H1 (cell line): ENCODE measurements around the gene PTPN22. TPM values are rescaled to one million over a fixed set of nuclear protein-coding genes. Genes with fewer than 3 reads are reported as not detected.

ENCODE experiments used
- CTCF ChIA-PET: fragments of 300-600 bp; sonication (Branson Sonifier 250); formaldehyde crosslinking; loops from one replicate; lab custom pipeline; 2021; ENCODE audit not compliant: partially characterized antibody; lab: Charles Lee
- POLR2A ChIA-PET: fragments of 300-600 bp; sonication (Branson Sonifier 250); formaldehyde crosslinking; loops from one replicate; lab custom pipeline; 2021; ENCODE audit warnings: inconsistent platforms; ENCODE audit not compliant: partially characterized antibody; lab: Charles Lee
- DNase-seq, 2 experiments: peaks; one replicate each; pipeline versions ENCODE4 v3.0.0 to v3.0.0-alpha.2; 2010 to 2022; ENCODE audit warnings: low spot score in 2 of 2, low read depth in 1 of 2, mixed read lengths in 1 of 2
- FAIRE-seq: peaks from 2 replicates; lab custom pipeline; 2011; peaks lifted over from hg19 to GRCh38; lab: Jason Lieb, UNC
- H2AFZ ChIP-seq: 2 replicates; pipeline ENCODE4 v1.8.1; 2012; ENCODE audit warnings: low read length, inconsistent platforms
- H2AK5ac ChIP-seq: 2 replicates; pipeline ENCODE4 v1.6.1; 2013; ENCODE audit warnings: low read depth, low read length
- H2BK120ac ChIP-seq: replicated peaks from 2 replicates; pipeline ENCODE3; 2013; ENCODE audit warnings: low read depth, low read length, inconsistent platforms
- H2BK12ac ChIP-seq: 2 replicates; pipeline ENCODE4 v1.6.1; 2013; ENCODE audit warnings: low read depth, low read length
- H2BK15ac ChIP-seq: 2 replicates; pipeline ENCODE4 v1.6.1; 2013; ENCODE audit warnings: low read length
- H2BK20ac ChIP-seq: 2 replicates; pipeline ENCODE4 v1.6.1; 2013; ENCODE audit warnings: low read length
- H2BK5ac ChIP-seq: 2 replicates; pipeline ENCODE4 v1.6.1; 2013; ENCODE audit warnings: low read depth, low read length
- H3K14ac ChIP-seq: 2 replicates; pipeline ENCODE4 v1.6.1; 2013; ENCODE audit warnings: inconsistent platforms; ENCODE audit not compliant: insufficient read length
- H3K18ac ChIP-seq: 2 replicates; pipeline ENCODE4 v1.6.1; 2013; ENCODE audit warnings: low read length; ENCODE audit errors: extremely low read depth
- H3K23ac ChIP-seq: 2 replicates; pipeline ENCODE4 v1.6.1; 2013; ENCODE audit warnings: inconsistent platforms; ENCODE audit not compliant: insufficient read length
- H3K23me2 ChIP-seq: 2 replicates; pipeline ENCODE4 v1.6.1; 2013; ENCODE audit warnings: low read depth, low read length
- H3K27ac ChIP-seq: 2 replicates; pipeline ENCODE4 v1.6.1; 2011; ENCODE audit warnings: low read depth, low read length, inconsistent platforms
- H3K27me3 ChIP-seq, 4 experiments: replicated peaks in 1 of 4; 1 replicate in 1 of 4; 2 replicates in 3 of 4; pipeline versions ENCODE4 v1.6.1 to v1.8.1; 2011 to 2013; ENCODE audit warnings: low read length in 3 of 4, mild to moderate bottlenecking in 3 of 4, inconsistent platforms in 2 of 4, mixed read lengths in 2 of 4, moderate library complexity in 1 of 4; ENCODE audit not compliant: control insufficient read depth in 3 of 4, insufficient read depth in 3 of 4; ENCODE audit errors: extremely low read depth in 1 of 4
- H3K36me3 ChIP-seq, 4 experiments: 2 replicates each; pipeline versions ENCODE4 v1.6.1 to v1.8.1; 2011 to 2013; ENCODE audit warnings: mild to moderate bottlenecking in 4 of 4, low read length in 3 of 4, moderate library complexity in 2 of 4, control low read depth in 1 of 4, inconsistent platforms in 1 of 4; ENCODE audit not compliant: insufficient read depth in 4 of 4, control insufficient read depth in 2 of 4
- H3K4ac ChIP-seq: replicated peaks from 2 replicates; pipeline ENCODE3; 2013; ENCODE audit warnings: low read length, low read depth, mixed read lengths, inconsistent platforms; ENCODE audit not compliant: insufficient read length
- H3K4me1 ChIP-seq, 4 experiments: replicated peaks in 1 of 4; 1 replicate in 1 of 4; 2 replicates in 3 of 4; pipeline versions ENCODE4 v1.6.1 to v1.8.1; 2011 to 2013; ENCODE audit warnings: low read length in 3 of 4, inconsistent platforms in 2 of 4, mixed read lengths in 1 of 4; ENCODE audit not compliant: insufficient read depth in 4 of 4, control insufficient read depth in 3 of 4
- H3K4me2 ChIP-seq, 2 experiments: 2 replicates each; pipeline versions ENCODE4 v1.6.1 to v1.8.1; 2011 to 2013; ENCODE audit warnings: low read depth in 2 of 2, low read length in 2 of 2, control low read depth in 1 of 2, inconsistent platforms in 1 of 2, mild to moderate bottlenecking in 1 of 2; ENCODE audit not compliant: insufficient read depth in 1 of 2
- H3K4me3 ChIP-seq, 4 experiments: fragments of 200-600, 300-600 bp in 1 of 4; sonication (generic), shearing (Covaris generic), sonication (Bioruptor Twin) in 1 of 4; 2 replicates each; pipeline versions ENCODE4 v1.5.1 to v1.8.1; 2011 to 2016; ENCODE audit warnings: low read length in 4 of 4, low read depth in 3 of 4, control low read depth in 2 of 4, inconsistent platforms in 2 of 4, mild to moderate bottlenecking in 2 of 4, mixed read lengths in 1 of 4, moderate library complexity in 1 of 4; ENCODE audit not compliant: insufficient read depth in 2 of 4; ENCODE audit errors: extremely low read depth in 1 of 4
- H3K56ac ChIP-seq: replicated peaks from 2 replicates; pipeline ENCODE3; 2013; ENCODE audit warnings: low read depth, mild to moderate bottlenecking, mixed read lengths, low read length, inconsistent platforms; ENCODE audit not compliant: insufficient read length
- H3K79me1 ChIP-seq: 2 replicates; pipeline ENCODE4 v1.6.1; 2013; ENCODE audit warnings: low read depth, low read length, control low read depth
- H3K79me2 ChIP-seq, 2 experiments: 2 replicates each; pipeline versions ENCODE4 v1.6.1 to v1.8.1; 2012 to 2013; ENCODE audit warnings: low read length in 2 of 2, mild to moderate bottlenecking in 2 of 2, inconsistent platforms in 1 of 2; ENCODE audit not compliant: insufficient read depth in 2 of 2, control insufficient read depth in 1 of 2
- H3K9ac ChIP-seq, 4 experiments: replicated peaks in 1 of 4; 1 replicate in 1 of 4; 2 replicates in 3 of 4; pipeline versions ENCODE4 v1.6.1 to v1.8.1; 2011 to 2013; ENCODE audit warnings: low read depth in 3 of 4, low read length in 3 of 4, control low read depth in 2 of 4, mild to moderate bottlenecking in 2 of 4, moderate library complexity in 2 of 4, inconsistent platforms in 1 of 4; ENCODE audit errors: extremely low read depth in 1 of 4
- H3K9me3 ChIP-seq, 2 experiments: 2 replicates each; pipeline versions ENCODE4 v1.6.1 to v1.8.1; 2012 to 2013; ENCODE audit warnings: mild to moderate bottlenecking in 2 of 2, moderate library complexity in 2 of 2, control low read depth in 1 of 2, inconsistent platforms in 1 of 2, low read depth in 1 of 2, low read length in 1 of 2, mixed read lengths in 1 of 2; ENCODE audit not compliant: insufficient read depth in 2 of 2
- H4K20me1 ChIP-seq, 2 experiments: replicated peaks in 1 of 2; 2 replicates each; pipeline versions ENCODE3 to v1.8.1; 2011 to 2013; ENCODE audit warnings: inconsistent platforms in 2 of 2, low read length in 2 of 2, mild to moderate bottlenecking in 1 of 2; ENCODE audit not compliant: insufficient read depth in 2 of 2, control insufficient read depth in 1 of 2
- H4K5ac ChIP-seq: 2 replicates; pipeline ENCODE4 v1.6.1; 2013; ENCODE audit warnings: low read length, low read depth, mixed read lengths, inconsistent platforms; ENCODE audit not compliant: insufficient read length
- H4K8ac ChIP-seq: 2 replicates; pipeline ENCODE4 v1.8.0; 2013; ENCODE audit warnings: mild to moderate bottlenecking, moderate library complexity, low read length, inconsistent platforms; ENCODE audit not compliant: insufficient read depth; ENCODE audit errors: extremely low read depth
- H4K91ac ChIP-seq: replicated peaks from 2 replicates; pipeline ENCODE3; 2013; ENCODE audit warnings: low read length, mixed read lengths, inconsistent platforms; ENCODE audit not compliant: insufficient read length
- CHD2 ChIP-seq: IDR thresholded peaks from 2 replicates; pipeline ENCODE4 v1.6.1; 2012; ENCODE audit warnings: low read length, improper control_type of control experiment
- CREB1 ChIP-seq: IDR thresholded peaks from 2 replicates; pipeline ENCODE4 v1.6.1; 2012; ENCODE audit warnings: inconsistent platforms
- EGR1 ChIP-seq: IDR thresholded peaks from 2 replicates; pipeline ENCODE4 v1.6.1; 2011; ENCODE audit warnings: low read depth, low read length, borderline replicate concordance
- GTF2F1 ChIP-seq: IDR thresholded peaks from 2 replicates; pipeline ENCODE4 v1.6.1; 2012; ENCODE audit warnings: low read depth, low read length, improper control_type of control experiment, borderline replicate concordance
- HDAC2 ChIP-seq, 2 experiments: fragments of 300-600 bp in 1 of 2; sonication (generic) in 1 of 2; IDR thresholded peaks; 2 replicates each; pipeline ENCODE4 v1.6.1; 2011 to 2012; ENCODE audit warnings: low read depth in 2 of 2, low read length in 2 of 2, mild to moderate bottlenecking in 2 of 2, moderate library complexity in 2 of 2, borderline replicate concordance in 1 of 2, inconsistent platforms in 1 of 2
- JUN ChIP-seq: IDR thresholded peaks from 2 replicates; pipeline ENCODE4 v1.6.1; 2011; ENCODE audit warnings: low read depth, mild to moderate bottlenecking, improper control_type of control experiment, low read length
- POLR2AphosphoS5 ChIP-seq: IDR thresholded peaks from 2 replicates; pipeline ENCODE4 v1.6.1; 2011; ENCODE audit warnings: low read depth, low read length
- RXRA ChIP-seq: IDR thresholded peaks from 2 replicates; pipeline ENCODE4 v1.6.1; 2011; ENCODE audit warnings: low read depth, mild to moderate bottlenecking, low read length, moderate library complexity; ENCODE audit not compliant: insufficient read depth
- SUZ12 ChIP-seq: fragments of 200-600 bp; sonication (generic); IDR thresholded peaks from 2 replicates; pipeline ENCODE4 v1.6.1; 2012; ENCODE audit warnings: mild to moderate bottlenecking, inconsistent platforms, low read length, moderate library complexity, mixed read lengths
- TAF7 ChIP-seq: optimal IDR thresholded peaks from 2 replicates; pipeline ENCODE3; 2011; ENCODE audit warnings: low read depth, mild to moderate bottlenecking, inconsistent platforms, low read length, moderate library complexity, borderline replicate concordance
- USF2 ChIP-seq: IDR thresholded peaks from 2 replicates; pipeline ENCODE4 v1.6.1; 2011; ENCODE audit warnings: low read length, improper control_type of control experiment
- WGBS, 2 experiments: shearing (Covaris generic) in 1 of 2; methylation state at CpG; one replicate each; pipeline versions ENCODE4 v1.1.6 to v1.1.7; 2013 to 2015; ENCODE audit warnings: low lambda C conversion rate in 2 of 2, mixed read lengths in 2 of 2, inconsistent platforms in 1 of 2, low coverage in 1 of 2, missing lambda C conversion rate in 1 of 2; ENCODE audit not compliant: insufficient replicate concordance in 2 of 2, insufficient coverage in 1 of 2, insufficient read length in 1 of 2; ENCODE audit errors: extremely low coverage in 1 of 2, missing lambda C conversion rate in 1 of 2; 5-methylcytosine and 5-hydroxymethylcytosine counted together
- polyA plus RNA-seq, 7 experiments: library from polyadenylated mRNA; depleted of rRNA in 3 of 7; stranded (reverse) in 5 of 7; unstranded in 2 of 7; fragments of >200 nt in 5 of 7; fragments of 200-250 nt in 2 of 7; gene quantifications; 1 replicate in 5 of 7; 2 replicates in 1 of 7; 4 replicates in 1 of 7; pipeline versions ENCODE4 v1.2.1 to v1.2.3, GENCODE V29; 2011 to 2013; ENCODE audit warnings: missing spikeins in 2 of 7, mixed read lengths in 2 of 7
- total RNA-seq: library from RNA; stranded (reverse); fragmentation: NEBNext Ultra II Directional; extraction: Animal tissue kit (Norgen Biotek cat#: 25700); gene quantifications from 2 replicates; pipeline ENCODE4 v1.2.1, GENCODE V29; 2021
- TF ChIP-seq, protein P1 (sequence below): IDR thresholded peaks from 2 replicates; pipeline ENCODE4 v1.6.1; 2012; ENCODE audit warnings: inconsistent platforms

The PTPN22 gene
- total and polyA plus RNA-seq, 2 of the 8 experiments (the other 6 are each of a cell fraction or from before 2014, with no cell fraction given): not detected

DNA sequence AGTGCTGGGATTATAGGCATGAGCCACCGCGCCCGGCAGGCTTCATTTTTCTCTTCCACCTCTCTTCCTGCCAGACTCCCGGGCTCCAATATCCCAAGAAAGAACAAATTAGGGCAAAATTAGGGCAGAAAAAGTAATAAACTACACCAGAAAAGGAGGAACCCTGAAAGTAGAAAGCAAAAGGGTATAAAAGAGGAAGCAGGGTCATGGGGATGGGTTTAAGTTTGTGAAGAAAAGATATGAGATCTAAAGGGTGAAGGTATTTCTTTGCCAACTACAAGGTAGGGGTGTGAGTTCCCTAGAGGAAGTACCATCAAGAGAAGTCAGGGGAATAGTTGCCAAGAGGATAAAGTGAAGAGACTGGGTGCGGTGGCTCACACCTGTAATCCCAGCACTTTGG lies 9.9 kb downstream of the PTPN22 start:
- Histone ChIP-seq H3K14ac (no peak overlapping the region), H4K5ac (no peak overlapping the region), H3K23me2 (no peaks in the 10 kb centered on the region), H2BK120ac (no peak overlapping the region), H3K79me1 (no peaks in the 10 kb centered on the region), H3K27me3 (no peaks in the 10 kb centered on the region), H3K4ac (no peak overlapping the region), H3K36me3 (no peaks in the 10 kb centered on the region), H3K9me3 (no peaks in the 10 kb centered on the region), H3K23ac (no peak overlapping the region), H3K56ac (no peak overlapping the region), H4K91ac (no peak overlapping the region), H2BK12ac (no peak overlapping the region), H2BK15ac (no peak overlapping the region), H3K27ac (no peak overlapping the region), H2AK5ac (no peak overlapping the region), H3K4me3 (no peak overlapping the region), H3K18ac (no peak overlapping the region), H2BK20ac (no peak overlapping the region), H4K20me1 (no peaks in the 10 kb centered on the region), H3K79me2 (no peaks in the 10 kb centered on the region), H2AFZ (no peak overlapping the region), H3K4me1 (no peaks in the 10 kb centered on the region), H4K8ac (no peak overlapping the region), H2BK5ac (no peak overlapping the region), H3K9ac (no peak overlapping the region), H3K4me2 (no peak overlapping the region)
- no peak for FAIRE-seq
- 94% methylated on average over 2 of the region's 5 CpGs; no CpG with 5 or more reads in 1 of the 2 experiments for WGBS, 2 experiments
- ChIA-PET CTCF (interaction anchor here (0.9 to 1.1 kb wide), 2 partner anchors 11 to 26 kb away, joined by 3 read pairs; no protein-coding TSS in a partner anchor), POLR2A (no interaction called here)
- no peak for DNase-seq
- TF ChIP-seq USF2: no peak
- TF ChIP-seq CHD2: no peak
- no peak for TF ChIP-seq POLR2AphosphoS5
- TF ChIP-seq EGR1: no peak
- TF ChIP-seq HDAC2 (IDR thresholded peaks at IDR 0.05; ENCODE audit: borderline replicate concordance in 1 of 2, low read depth in 2 of 2, low read length in 2 of 2): no peak
- TF ChIP-seq GTF2F1: no peak
- TF ChIP-seq, protein P1, sequence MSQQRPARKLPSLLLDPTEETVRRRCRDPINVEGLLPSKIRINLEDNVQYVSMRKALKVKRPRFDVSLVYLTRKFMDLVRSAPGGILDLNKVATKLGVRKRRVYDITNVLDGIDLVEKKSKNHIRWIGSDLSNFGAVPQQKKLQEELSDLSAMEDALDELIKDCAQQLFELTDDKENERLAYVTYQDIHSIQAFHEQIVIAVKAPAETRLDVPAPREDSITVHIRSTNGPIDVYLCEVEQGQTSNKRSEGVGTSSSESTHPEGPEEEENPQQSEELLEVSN: no peak
- no peak for TF ChIP-seq RXRA
- no peak for TF ChIP-seq TAF7
- no peak for TF ChIP-seq CREB1
- TF ChIP-seq SUZ12: no peak
- TF ChIP-seq JUN: no peak
